NB4 (cell line): Measurements from ENCODE around the gene CBX1.
A peak's percentile ranks its signal among the peaks of the same experiment; 100 is the strongest.

Experiments used
- DNase-seq: peaks from one replicate; pipeline ENCODE4 v3.0.0; 2010; ENCODE audit warnings: low read depth
- H3K4me3 ChIP-seq: one replicate; pipeline ENCODE4 v1.5.1; 2011; ENCODE audit warnings: mild to moderate bottlenecking, low read depth, low read length, moderate library complexity
- CTCF ChIP-seq: IDR thresholded peaks from one replicate; pipeline ENCODE4 v1.5.1; 2012; ENCODE audit warnings: low read depth, low read length
- MYC ChIP-seq: IDR thresholded peaks from 2 replicates; pipeline ENCODE4 v1.6.1; 2011; ENCODE audit warnings: low read depth, low read length
- POLR2A ChIP-seq: IDR thresholded peaks from 2 replicates; pipeline ENCODE4 v1.6.1; 2011; ENCODE audit warnings: mild to moderate bottlenecking; ENCODE audit not compliant: insufficient read length; ENCODE audit errors: extremely low read depth
- TF ChIP-seq, protein P1 (sequence below): IDR thresholded peaks from 2 replicates; pipeline ENCODE4 v1.6.1; 2011; ENCODE audit warnings: low read depth, low read length

Gene CBX1

DNA sequence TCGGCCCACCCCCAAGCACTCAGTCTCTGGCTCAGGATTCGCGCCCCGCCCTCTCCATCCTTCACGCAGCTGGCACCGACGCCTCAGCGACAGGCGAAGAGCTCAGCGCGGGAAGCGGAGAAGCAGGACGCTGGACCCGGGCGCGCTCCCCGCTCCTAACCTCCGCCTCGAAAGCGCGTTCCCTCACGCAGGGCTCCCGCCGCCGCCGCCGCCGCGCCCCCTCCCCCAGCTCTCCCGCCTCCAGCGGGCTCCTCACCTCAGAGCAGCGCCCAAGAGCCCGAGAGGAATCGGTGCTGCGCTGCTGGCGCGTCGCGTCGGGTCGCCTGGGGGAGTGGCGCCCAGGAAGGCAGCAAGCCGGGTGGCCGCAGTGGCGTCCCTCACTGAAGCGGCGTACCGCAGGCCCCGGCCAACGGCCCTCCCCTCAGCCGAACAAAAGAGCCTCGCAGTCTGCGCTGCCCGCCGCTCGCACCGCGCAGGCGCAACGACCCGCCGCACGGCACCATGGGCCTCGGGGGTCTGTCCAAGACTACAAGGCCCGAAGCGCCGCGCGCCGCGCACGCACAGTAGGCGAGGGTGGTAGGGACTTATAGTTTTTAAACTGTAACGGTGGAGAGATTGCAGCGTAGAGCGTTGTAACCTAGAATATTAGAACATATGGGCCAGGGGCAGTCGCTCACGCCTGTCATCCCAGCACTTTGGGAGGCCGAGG is at the start of gene CBX1:
CBX1 (minus strand) TSS at position 467 of the 709 bp plus-strand sequence. CDS start 24,474 bp downstream, outside the sequence.
- H3K4me3 ChIP-seq, result peak within 1 kb of the TSS; percentile 76
- DNase-seq, result peak; percentile 98
- TF ChIP-seq POLR2A (no peak), CTCF (no peak), MYC (peak; percentile 42; the same call in 1 of the 2 replicates)
- TF ChIP-seq, protein P1, sequence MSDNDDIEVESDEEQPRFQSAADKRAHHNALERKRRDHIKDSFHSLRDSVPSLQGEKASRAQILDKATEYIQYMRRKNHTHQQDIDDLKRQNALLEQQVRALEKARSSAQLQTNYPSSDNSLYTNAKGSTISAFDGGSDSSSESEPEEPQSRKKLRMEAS, result no peak

GRCh38 chr17:48150597-48151001 is 49.3 kb upstream of the CBX1 start:
- no peak overlapping the region for H3K4me3 ChIP-seq
- no peak for DNase-seq

DNA sequence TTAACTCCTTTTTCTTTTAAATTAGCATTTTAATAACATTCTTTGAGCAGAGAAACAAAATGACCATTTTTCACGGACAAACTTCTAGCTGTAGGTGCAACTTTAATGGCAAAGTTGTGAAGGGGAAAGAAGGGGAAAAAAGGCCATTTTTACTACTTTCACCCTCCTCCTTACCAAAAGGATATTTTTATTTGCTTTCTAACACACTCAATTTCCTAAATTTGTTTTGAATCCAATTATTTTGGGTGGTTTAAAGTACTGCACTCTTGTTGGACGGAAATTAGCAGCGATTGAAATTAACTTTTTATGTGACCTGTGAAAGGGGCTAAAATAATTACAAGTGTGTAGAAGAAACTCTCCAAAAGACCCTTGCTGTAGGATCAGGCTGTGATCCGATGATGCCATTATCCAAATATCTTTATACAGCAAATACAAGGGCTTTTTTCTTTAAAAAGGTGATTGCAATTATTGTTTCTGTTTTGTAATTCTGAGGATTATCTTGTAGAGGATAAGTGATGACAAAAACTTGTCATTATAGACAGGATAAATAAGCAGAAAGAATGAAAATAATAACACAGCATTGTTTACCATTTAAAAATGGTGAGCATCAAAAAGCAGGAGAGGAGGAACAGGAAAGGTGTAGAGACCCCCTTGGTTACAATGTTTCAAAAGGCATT is 48.6 kb upstream of the CBX1 start:
- H3K4me3 ChIP-seq, result no peak overlapping the region
- no peak for TF ChIP-seq POLR2A
- TF ChIP-seq CTCF, result no peak
- TF ChIP-seq MYC, result no peak
- DNase-seq, result no peak

More at GRCh38 chr17:48150597-48151001, 49.3 kb upstream of the CBX1 start:
- TF ChIP-seq, protein P1, result no peak

- peak; percentile 48 for DNase-seq
Observed at GRCh38 chr17:48148854-48149786, 47.8 kb upstream of the CBX1 start.

DNA sequence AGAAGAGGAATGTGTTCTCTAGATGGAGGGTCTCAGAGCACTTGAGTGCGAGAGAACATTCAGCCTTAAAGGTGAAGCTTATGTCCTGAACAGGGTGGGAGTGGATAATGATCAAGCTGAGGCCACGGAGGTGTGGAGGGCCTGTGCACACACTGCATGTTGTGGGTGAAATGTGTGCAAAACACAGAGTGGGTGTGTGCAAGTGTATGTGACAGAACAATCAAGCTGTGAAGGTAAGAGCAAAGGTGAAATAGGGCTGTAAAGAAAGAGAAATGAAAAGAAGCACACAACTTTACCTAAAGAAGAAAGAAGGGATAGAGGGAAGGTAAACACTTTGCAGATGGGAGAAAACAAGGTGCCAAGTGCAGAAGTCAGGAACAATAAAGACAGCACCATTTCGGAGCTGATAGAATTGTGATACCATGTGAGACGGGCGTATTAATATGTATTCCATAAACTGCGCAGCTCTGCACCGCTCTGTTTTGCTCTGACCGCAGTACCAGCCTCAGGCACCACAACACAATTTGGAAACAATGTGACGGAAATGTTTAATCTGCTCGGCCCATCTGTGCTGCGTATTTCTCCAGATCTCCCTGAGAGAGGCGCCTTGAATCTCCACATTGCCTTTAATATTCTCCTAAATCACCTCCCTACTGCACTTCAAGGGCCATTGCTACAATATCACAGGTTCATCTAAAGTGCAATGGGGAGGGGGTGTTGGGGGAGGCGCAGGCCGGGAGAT is 46.9 kb upstream of the CBX1 start:
- DNase-seq, result peak; percentile 51
- no peak for TF ChIP-seq MYC
- TF ChIP-seq CTCF, result no peak
- TF ChIP-seq, protein P1, result no peak
- no peak for TF ChIP-seq POLR2A
- H3K4me3 ChIP-seq, result no peak overlapping the region

More at GRCh38 chr17:48148854-48149786, 47.8 kb upstream of the CBX1 start:
- TF ChIP-seq, protein P1, result no peak
- TF ChIP-seq MYC (no peak), CTCF (no peak), POLR2A (no peak)
- no peak overlapping the region for H3K4me3 ChIP-seq
